Chondrocyte (in vitro differentiated cells): ENCODE measurements around the gene WRAP53. TPM values are rescaled to one million over a fixed set of nuclear protein-coding genes. Genes with fewer than 3 reads are reported as not detected.

ENCODE experiments used
- DNase-seq: peaks from one replicate; pipeline ENCODE4 v3.0.0; 2021; ENCODE audit warnings: mixed read lengths, low spot score
- H3K27ac Mint-ChIP-seq: one replicate; pipeline ENCODE4 v1.8.0; 2021; ENCODE audit warnings: mild to moderate bottlenecking, moderate library complexity, mixed read lengths; ENCODE audit not compliant: unreplicated experiment
- H3K27me3 Mint-ChIP-seq: 2 replicates; pipeline ENCODE4 v1.8.0; 2021; ENCODE audit warnings: low read depth, mixed read lengths
- H3K36me3 Mint-ChIP-seq: 2 replicates; pipeline ENCODE4 v1.8.0; 2021; ENCODE audit warnings: low read depth, mixed read lengths
- H3K4me1 Mint-ChIP-seq: 2 replicates; pipeline ENCODE4 v1.8.0; 2021; ENCODE audit warnings: low read depth, mild to moderate bottlenecking, mixed read lengths
- H3K4me3 Mint-ChIP-seq: one replicate; pipeline ENCODE4 v1.8.0; 2021; ENCODE audit warnings: mild to moderate bottlenecking, moderate library complexity, mixed read lengths; ENCODE audit not compliant: unreplicated experiment
- H3K9me3 Mint-ChIP-seq: 2 replicates; pipeline ENCODE4 v1.8.0; 2021; ENCODE audit warnings: low read depth, mixed read lengths
- CTCF ChIP-seq: fragments of 200-600 bp; sonication (generic); IDR thresholded peaks from 2 replicates; pipeline ENCODE4 v1.5.0; 2021; ENCODE audit warnings: antibody characterized with exemption, mild to moderate bottlenecking, moderate library complexity
- total RNA-seq: library from RNA; stranded (reverse); gene quantifications from 3 replicates; pipeline ENCODE4 v1.2.1, GENCODE V29; 2021

WRAP53 gene
- total RNA-seq, 1 donor from 2014 or later = 7.1 TPM

GRCh38 chr17:7709031-7709430, 20.8 kb downstream of the WRAP53 start:
- Mint-ChIP-seq H3K4me1 (peaks cover 20% of the 10 kb centered on the region), H3K27me3 (peaks cover 27% of the 10 kb centered on the region), H3K4me3 (no peak overlapping the region), H3K9me3 (no peaks in the 10 kb centered on the region), H3K36me3 (no peaks in the 10 kb centered on the region), H3K27ac (no peak overlapping the region)
- TF ChIP-seq CTCF = no peak
- peak; percentile 65 for DNase-seq

- Mint-ChIP-seq H3K27me3 (peaks cover 26% of the 10 kb centered on the region), H3K4me1 (peaks cover 12% of the 10 kb centered on the region), H3K9me3 (no peaks in the 10 kb centered on the region), H3K36me3 (no peaks in the 10 kb centered on the region), H3K4me3 (no peak overlapping the region), H3K27ac (no peak overlapping the region)
- no peak for DNase-seq
- no peak for TF ChIP-seq CTCF
These were observed 22.0 kb downstream of the WRAP53 start for GRCh38 chr17:7710301-7710700.

GRCh38 chr17:7711051-7711755, 22.9 kb downstream of the WRAP53 start:
- DNase-seq = peak; percentile 40

DNA sequence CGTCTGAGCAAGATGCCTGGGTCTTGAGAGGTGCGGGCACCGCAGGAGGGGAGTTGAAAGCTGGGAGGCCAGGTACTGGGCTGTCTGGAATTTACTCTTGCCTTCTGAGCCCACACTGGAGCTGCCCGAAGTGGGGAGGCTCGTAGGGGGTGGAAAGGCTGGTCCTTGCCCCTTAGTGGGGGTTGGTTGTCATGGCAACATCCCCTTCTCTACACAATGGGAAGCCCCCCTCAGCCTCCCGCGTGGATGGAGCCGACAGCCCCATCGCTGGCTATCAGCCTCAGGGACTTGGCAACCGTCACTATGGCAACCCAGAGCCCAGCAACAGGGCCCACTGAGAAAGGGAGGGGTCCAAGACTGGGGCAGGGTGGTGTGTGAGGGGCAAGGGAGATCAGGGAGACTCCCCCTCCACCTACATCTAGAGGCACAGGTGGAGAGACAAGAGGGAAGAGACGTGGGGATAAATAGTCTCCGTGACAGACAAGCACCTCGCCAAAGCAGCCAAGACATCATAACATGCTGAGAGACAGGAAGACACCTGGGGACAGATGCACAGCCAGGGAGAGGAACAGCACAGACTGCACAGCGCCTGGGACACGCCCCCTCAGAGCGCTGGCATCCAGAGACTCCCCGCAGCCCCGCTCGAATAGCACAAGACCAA, 24.0 kb downstream of the WRAP53 start:
- no peak overlapping the region for H3K27ac Mint-ChIP-seq
- H3K27me3 Mint-ChIP-seq = peaks cover 17% of the 10 kb centered on the region
- no peaks in the 10 kb centered on the region for H3K9me3 Mint-ChIP-seq
- H3K4me1 Mint-ChIP-seq = peaks cover 8% of the 10 kb centered on the region
- H3K36me3 Mint-ChIP-seq = no peaks in the 10 kb centered on the region
- no peak overlapping the region for H3K4me3 Mint-ChIP-seq
- TF ChIP-seq CTCF = no peak
- peak; percentile 56 for DNase-seq

More at GRCh38 chr17:7711051-7711755, 22.9 kb downstream of the WRAP53 start:
- Mint-ChIP-seq H3K27me3 (peaks cover 20% of the 10 kb centered on the region), H3K4me3 (no peak overlapping the region), H3K27ac (no peak overlapping the region), H3K9me3 (no peaks in the 10 kb centered on the region), H3K4me1 (peaks cover 4% of the 10 kb centered on the region), H3K36me3 (no peaks in the 10 kb centered on the region)
- TF ChIP-seq CTCF = peak; percentile 27

- H3K4me1 Mint-ChIP-seq = peaks cover 12% of the 10 kb centered on the region
- H3K27me3 Mint-ChIP-seq = peaks cover 23% of the 10 kb centered on the region
- TF ChIP-seq CTCF = no peak
- H3K27ac Mint-ChIP-seq = no peak overlapping the region
- no peaks in the 10 kb centered on the region for H3K9me3 Mint-ChIP-seq
- DNase-seq = no peak
- H3K36me3 Mint-ChIP-seq = no peaks in the 10 kb centered on the region
- H3K4me3 Mint-ChIP-seq = no peak overlapping the region
These were observed 25.5 kb downstream of the WRAP53 start for GRCh38 chr17:7713782-7714181.
